ENCODE results near the gene SMAP1. TPM values are rescaled to one million over a fixed set of nuclear protein-coding genes. Genes with fewer than 3 reads are reported as not detected.

The SMAP1 gene
- total and polyA plus RNA-seq, 2 experiments from 2014 or later, result 31.1 to 34.6 TPM

DNA sequence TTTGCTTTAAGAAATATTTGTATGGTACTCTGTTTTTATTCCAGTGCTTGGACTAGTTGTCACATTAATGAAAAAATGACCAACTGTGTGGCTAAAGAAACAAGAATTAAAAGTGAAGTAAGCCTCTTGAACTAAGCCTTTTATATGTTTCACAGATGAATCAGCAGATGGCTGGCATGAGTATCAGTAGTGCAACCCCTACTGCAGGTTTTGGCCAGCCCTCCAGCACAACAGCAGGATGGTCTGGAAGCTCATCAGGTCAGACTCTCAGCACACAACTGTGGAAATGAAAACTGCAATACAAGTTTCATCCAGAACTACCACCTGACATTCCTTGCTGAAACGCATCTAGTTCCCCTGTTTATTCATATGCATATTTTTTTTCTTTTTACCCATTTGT lies 192.4 kb downstream of the SMAP1 start:
- Histone ChIP-seq H3K27ac (ENCODE audit: low read depth) (no peak overlapping the region), H3K27me3 (ENCODE audit: insufficient read depth) (no peaks in the 10 kb centered on the region), H3K9me2 (ENCODE audit: insufficient read depth) (no peaks in the 10 kb centered on the region), H3K4me3 (no peak overlapping the region), H3F3A (replicated peaks; ENCODE audit: low read depth) (no peaks in the 10 kb centered on the region), H3K4me1 (ENCODE audit: insufficient read depth) (peaks cover 7% of the 10 kb centered on the region), H2AFZ (no peak overlapping the region), H3K36me3 (ENCODE audit: insufficient read depth) (no peaks in the 10 kb centered on the region), H4K20me1 (replicated peaks; ENCODE audit: insufficient read depth) (no peaks in the 10 kb centered on the region), H3K4me2 (no peak overlapping the region), H3K79me2 (replicated peaks; ENCODE audit: insufficient read depth) (no peaks in the 10 kb centered on the region)
- no peak for DNase-seq (ENCODE audit: low spot score)
- Mint-ChIP-seq H3K36me3 (ENCODE audit: low read depth) (no peaks in the 10 kb centered on the region), H3K4me1 (peaks cover 16% of the 10 kb centered on the region), H3K9me3 (no peaks in the 10 kb centered on the region), H3K4me3 (no peak overlapping the region), H3K27ac (peak overlapping the region; percentile 65), H3K27me3 (ENCODE audit: insufficient read depth, low read depth, poor library complexity) (peaks cover 1% of the 10 kb centered on the region)
- ATAC-seq, result no peak
- TF ChIP-seq NANOG (IDR thresholded peaks at IDR 0.05; ENCODE audit: borderline replicate concordance), result no peak
- TF ChIP-seq ZNF331 (CRISPR knock-in tag; IDR thresholded peaks at IDR 0.05; ENCODE audit: low read depth), result no peak
- TF ChIP-seq POLR2AphosphoS5 (IDR thresholded peaks at IDR 0.05; ENCODE audit: low read depth), result no peak
- no peak for TF ChIP-seq JUNB (IDR thresholded peaks at IDR 0.05; ENCODE audit: unreplicated experiment)
- TF ChIP-seq STAT1 (IDR thresholded peaks at IDR 0.05; ENCODE audit: unreplicated experiment), result no peak
- TF ChIP-seq, protein P1, sequence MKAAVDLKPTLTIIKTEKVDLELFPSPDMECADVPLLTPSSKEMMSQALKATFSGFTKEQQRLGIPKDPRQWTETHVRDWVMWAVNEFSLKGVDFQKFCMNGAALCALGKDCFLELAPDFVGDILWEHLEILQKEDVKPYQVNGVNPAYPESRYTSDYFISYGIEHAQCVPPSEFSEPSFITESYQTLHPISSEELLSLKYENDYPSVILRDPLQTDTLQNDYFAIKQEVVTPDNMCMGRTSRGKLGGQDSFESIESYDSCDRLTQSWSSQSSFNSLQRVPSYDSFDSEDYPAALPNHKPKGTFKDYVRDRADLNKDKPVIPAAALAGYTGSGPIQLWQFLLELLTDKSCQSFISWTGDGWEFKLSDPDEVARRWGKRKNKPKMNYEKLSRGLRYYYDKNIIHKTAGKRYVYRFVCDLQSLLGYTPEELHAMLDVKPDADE (IDR thresholded peaks at IDR 0.05), result no peak
- no peak for TF ChIP-seq EZH2phosphoT487 (IDR thresholded peaks at IDR 0.05; ENCODE audit: unreplicated experiment)
- no peak for TF ChIP-seq CREB1 (CRISPR knock-in tag; IDR thresholded peaks at IDR 0.05; ENCODE audit: low read depth)
- no peak for TF ChIP-seq EZH2 (IDR thresholded peaks at IDR 0.05; ENCODE audit: low read depth, unreplicated experiment)
- TF ChIP-seq ZNF114 (CRISPR knock-in tag; IDR thresholded peaks at IDR 0.05), result no peak
- TF ChIP-seq, protein P2, sequence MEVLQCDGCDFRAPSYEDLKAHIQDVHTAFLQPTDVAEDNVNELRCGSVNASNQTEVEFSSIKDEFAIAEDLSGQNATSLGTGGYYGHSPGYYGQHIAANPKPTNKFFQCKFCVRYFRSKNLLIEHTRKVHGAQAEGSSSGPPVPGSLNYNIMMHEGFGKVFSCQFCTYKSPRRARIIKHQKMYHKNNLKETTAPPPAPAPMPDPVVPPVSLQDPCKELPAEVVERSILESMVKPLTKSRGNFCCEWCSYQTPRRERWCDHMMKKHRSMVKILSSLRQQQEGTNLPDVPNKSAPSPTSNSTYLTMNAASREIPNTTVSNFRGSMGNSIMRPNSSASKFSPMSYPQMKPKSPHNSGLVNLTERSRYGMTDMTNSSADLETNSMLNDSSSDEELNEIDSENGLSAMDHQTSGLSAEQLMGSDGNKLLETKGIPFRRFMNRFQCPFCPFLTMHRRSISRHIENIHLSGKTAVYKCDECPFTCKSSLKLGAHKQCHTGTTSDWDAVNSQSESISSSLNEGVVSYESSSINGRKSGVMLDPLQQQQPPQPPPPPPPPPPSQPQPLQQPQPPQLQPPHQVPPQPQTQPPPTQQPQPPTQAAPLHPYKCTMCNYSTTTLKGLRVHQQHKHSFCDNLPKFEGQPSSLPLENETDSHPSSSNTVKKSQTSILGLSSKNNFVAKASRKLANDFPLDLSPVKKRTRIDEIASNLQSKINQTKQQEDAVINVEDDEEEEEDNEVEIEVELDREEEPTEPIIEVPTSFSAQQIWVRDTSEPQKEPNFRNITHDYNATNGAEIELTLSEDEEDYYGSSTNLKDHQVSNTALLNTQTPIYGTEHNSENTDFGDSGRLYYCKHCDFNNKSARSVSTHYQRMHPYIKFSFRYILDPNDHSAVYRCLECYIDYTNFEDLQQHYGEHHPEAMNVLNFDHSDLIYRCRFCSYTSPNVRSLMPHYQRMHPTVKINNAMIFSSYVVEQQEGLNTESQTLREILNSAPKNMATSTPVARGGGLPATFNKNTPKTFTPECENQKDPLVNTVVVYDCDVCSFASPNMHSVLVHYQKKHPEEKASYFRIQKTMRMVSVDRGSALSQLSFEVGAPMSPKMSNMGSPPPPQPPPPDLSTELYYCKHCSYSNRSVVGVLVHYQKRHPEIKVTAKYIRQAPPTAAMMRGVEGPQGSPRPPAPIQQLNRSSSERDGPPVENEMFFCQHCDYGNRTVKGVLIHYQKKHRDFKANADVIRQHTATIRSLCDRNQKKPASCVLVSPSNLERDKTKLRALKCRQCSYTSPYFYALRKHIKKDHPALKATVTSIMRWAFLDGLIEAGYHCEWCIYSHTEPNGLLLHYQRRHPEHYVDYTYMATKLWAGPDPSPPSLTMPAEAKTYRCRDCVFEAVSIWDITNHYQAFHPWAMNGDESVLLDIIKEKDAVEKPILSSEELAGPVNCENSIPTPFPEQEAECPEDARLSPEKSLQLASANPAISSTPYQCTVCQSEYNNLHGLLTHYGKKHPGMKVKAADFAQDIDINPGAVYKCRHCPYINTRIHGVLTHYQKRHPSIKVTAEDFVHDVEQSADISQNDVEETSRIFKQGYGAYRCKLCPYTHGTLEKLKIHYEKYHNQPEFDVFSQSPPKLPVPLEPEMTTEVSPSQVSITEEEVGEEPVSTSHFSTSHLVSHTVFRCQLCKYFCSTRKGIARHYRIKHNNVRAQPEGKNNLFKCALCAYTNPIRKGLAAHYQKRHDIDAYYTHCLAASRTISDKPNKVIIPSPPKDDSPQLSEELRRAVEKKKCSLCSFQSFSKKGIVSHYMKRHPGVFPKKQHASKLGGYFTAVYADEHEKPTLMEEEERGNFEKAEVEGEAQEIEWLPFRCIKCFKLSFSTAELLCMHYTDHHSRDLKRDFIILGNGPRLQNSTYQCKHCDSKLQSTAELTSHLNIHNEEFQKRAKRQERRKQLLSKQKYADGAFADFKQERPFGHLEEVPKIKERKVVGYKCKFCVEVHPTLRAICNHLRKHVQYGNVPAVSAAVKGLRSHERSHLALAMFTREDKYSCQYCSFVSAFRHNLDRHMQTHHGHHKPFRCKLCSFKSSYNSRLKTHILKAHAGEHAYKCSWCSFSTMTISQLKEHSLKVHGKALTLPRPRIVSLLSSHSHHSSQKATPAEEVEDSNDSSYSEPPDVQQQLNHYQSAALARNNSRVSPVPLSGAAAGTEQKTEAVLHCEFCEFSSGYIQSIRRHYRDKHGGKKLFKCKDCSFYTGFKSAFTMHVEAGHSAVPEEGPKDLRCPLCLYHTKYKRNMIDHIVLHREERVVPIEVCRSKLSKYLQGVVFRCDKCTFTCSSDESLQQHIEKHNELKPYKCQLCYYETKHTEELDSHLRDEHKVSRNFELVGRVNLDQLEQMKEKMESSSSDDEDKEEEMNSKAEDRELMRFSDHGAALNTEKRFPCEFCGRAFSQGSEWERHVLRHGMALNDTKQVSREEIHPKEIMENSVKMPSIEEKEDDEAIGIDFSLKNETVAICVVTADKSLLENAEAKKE (CRISPR knock-in tag; IDR thresholded peaks at IDR 0.05), result no peak
- TF ChIP-seq, protein P3, sequence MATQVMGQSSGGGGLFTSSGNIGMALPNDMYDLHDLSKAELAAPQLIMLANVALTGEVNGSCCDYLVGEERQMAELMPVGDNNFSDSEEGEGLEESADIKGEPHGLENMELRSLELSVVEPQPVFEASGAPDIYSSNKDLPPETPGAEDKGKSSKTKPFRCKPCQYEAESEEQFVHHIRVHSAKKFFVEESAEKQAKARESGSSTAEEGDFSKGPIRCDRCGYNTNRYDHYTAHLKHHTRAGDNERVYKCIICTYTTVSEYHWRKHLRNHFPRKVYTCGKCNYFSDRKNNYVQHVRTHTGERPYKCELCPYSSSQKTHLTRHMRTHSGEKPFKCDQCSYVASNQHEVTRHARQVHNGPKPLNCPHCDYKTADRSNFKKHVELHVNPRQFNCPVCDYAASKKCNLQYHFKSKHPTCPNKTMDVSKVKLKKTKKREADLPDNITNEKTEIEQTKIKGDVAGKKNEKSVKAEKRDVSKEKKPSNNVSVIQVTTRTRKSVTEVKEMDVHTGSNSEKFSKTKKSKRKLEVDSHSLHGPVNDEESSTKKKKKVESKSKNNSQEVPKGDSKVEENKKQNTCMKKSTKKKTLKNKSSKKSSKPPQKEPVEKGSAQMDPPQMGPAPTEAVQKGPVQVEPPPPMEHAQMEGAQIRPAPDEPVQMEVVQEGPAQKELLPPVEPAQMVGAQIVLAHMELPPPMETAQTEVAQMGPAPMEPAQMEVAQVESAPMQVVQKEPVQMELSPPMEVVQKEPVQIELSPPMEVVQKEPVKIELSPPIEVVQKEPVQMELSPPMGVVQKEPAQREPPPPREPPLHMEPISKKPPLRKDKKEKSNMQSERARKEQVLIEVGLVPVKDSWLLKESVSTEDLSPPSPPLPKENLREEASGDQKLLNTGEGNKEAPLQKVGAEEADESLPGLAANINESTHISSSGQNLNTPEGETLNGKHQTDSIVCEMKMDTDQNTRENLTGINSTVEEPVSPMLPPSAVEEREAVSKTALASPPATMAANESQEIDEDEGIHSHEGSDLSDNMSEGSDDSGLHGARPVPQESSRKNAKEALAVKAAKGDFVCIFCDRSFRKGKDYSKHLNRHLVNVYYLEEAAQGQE (IDR thresholded peaks at IDR 0.05; ENCODE audit: unreplicated experiment), result no peak
- TF ChIP-seq, protein P4, sequence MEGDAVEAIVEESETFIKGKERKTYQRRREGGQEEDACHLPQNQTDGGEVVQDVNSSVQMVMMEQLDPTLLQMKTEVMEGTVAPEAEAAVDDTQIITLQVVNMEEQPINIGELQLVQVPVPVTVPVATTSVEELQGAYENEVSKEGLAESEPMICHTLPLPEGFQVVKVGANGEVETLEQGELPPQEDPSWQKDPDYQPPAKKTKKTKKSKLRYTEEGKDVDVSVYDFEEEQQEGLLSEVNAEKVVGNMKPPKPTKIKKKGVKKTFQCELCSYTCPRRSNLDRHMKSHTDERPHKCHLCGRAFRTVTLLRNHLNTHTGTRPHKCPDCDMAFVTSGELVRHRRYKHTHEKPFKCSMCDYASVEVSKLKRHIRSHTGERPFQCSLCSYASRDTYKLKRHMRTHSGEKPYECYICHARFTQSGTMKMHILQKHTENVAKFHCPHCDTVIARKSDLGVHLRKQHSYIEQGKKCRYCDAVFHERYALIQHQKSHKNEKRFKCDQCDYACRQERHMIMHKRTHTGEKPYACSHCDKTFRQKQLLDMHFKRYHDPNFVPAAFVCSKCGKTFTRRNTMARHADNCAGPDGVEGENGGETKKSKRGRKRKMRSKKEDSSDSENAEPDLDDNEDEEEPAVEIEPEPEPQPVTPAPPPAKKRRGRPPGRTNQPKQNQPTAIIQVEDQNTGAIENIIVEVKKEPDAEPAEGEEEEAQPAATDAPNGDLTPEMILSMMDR (conservative IDR thresholded peaks at IDR 0.05; ENCODE audit: low read depth in 2 of 2), result no peak
